DOHH2 (cell line): Measurements from ENCODE around the gene NSMCE1.
A peak's percentile ranks its signal among the peaks of the same experiment; 100 is the strongest.
"Not testable (repeated sequence)": the region's sequence is repeated elsewhere in the genome, so short reads cannot be mapped to it uniquely, and the experiment has no call there.

Experiments used
- H3F3A ChIP-seq: fragments of 200-600 bp; sonication (generic), shearing (Covaris generic); 2 replicates; pipeline ENCODE4 v1.6.0; 2016; ENCODE audit warnings: antibody characterized with exemption, mild to moderate bottlenecking; ENCODE audit not compliant: control insufficient read depth, insufficient read depth
- H3K27ac ChIP-seq: fragments of 200-600 bp; sonication (generic); 2 replicates; pipeline ENCODE4 v1.5.1; 2014; ENCODE audit warnings: low read depth, mild to moderate bottlenecking, low read length, moderate library complexity
- H3K27me3 ChIP-seq: fragments of 200-600 bp; sonication (generic); 2 replicates; pipeline ENCODE4 v1.6.1; 2014; ENCODE audit warnings: mild to moderate bottlenecking, low read length, mixed read lengths; ENCODE audit not compliant: control insufficient read depth
- H3K36me3 ChIP-seq: fragments of 200-600 bp; sonication (generic); 2 replicates; pipeline ENCODE4 v1.6.1; 2014; ENCODE audit warnings: mild to moderate bottlenecking, low read length, moderate library complexity, mixed read lengths; ENCODE audit not compliant: control insufficient read depth
- H3K4me1 ChIP-seq: fragments of 200-600 bp; sonication (generic); 2 replicates; pipeline ENCODE4 v1.6.1; 2014; ENCODE audit warnings: mild to moderate bottlenecking, low read length, mixed read lengths; ENCODE audit not compliant: control insufficient read depth
- H3K4me2 ChIP-seq: fragments of 200-600 bp; sonication (generic); 2 replicates; pipeline ENCODE4 v1.6.0; 2014; ENCODE audit warnings: mild to moderate bottlenecking, low read length, moderate library complexity
- H3K4me3 ChIP-seq: fragments of 200-600 bp; sonication (generic); 2 replicates; pipeline ENCODE4 v1.5.1; 2014; ENCODE audit warnings: mild to moderate bottlenecking, low read length, mixed read lengths
- H3K79me2 ChIP-seq: fragments of 200-600 bp; sonication (generic); 2 replicates; pipeline ENCODE4 v1.6.1; 2014; ENCODE audit warnings: mild to moderate bottlenecking, low read length, mixed read lengths; ENCODE audit not compliant: control insufficient read depth
- H3K9me2 ChIP-seq: fragments of 200-600 bp; sonication (generic); replicated peaks from 2 replicates; pipeline ENCODE4 v1.6.1; 2014; ENCODE audit warnings: mild to moderate bottlenecking, low read length, mixed read lengths; ENCODE audit not compliant: control insufficient read depth
- H3K9me3 ChIP-seq: fragments of 200-600 bp; sonication (generic); 2 replicates; pipeline ENCODE4 v1.6.1; 2014; ENCODE audit warnings: antibody characterized with exemption, low read length, mixed read lengths; ENCODE audit not compliant: control insufficient read depth, insufficient read depth
- H4K20me1 ChIP-seq: fragments of 200-600 bp; sonication (generic); 2 replicates; pipeline ENCODE4 v1.6.0; 2014; ENCODE audit warnings: low read depth, mild to moderate bottlenecking, antibody characterized with exemption, low read length, moderate library complexity; ENCODE audit not compliant: control insufficient read depth, insufficient read depth
- CTCF ChIP-seq: fragments of 200-600 bp; sonication (generic); IDR thresholded peaks from one replicate; pipeline ENCODE4 v1.5.1; 2014; ENCODE audit warnings: antibody characterized with exemption, mild to moderate bottlenecking, low read depth, low read length; ENCODE audit not compliant: poor library complexity, severe bottlenecking
- EZH2phosphoT487 ChIP-seq: fragments of 200-600 bp; sonication (generic); IDR thresholded peaks from 2 replicates; pipeline ENCODE4 v1.6.1; 2017; ENCODE audit warnings: borderline replicate concordance, mild to moderate bottlenecking, antibody characterized with exemption, low read length, moderate library complexity, mixed read lengths

NSMCE1 gene

GRCh38 chr16:27203507-27204311 lies 64.9 kb downstream of the NSMCE1 start, which contains the start of gene KDM8:
Gene KDM8, plus strand, starts transcription at chr16:27203526. Its CDS starts 6,598 bp downstream, at chr16:27210124.
- TF ChIP-seq CTCF, result no peak
- no peak for TF ChIP-seq EZH2phosphoT487
- Histone ChIP-seq H3K4me3 (peak within 1 kb of the TSS; percentile 98), H3K4me1 (peaks cover 61% of the 10 kb centered on the region), H3K36me3 (peaks cover 3% of the 10 kb centered on the region; the same call in 1 of the 2 replicates), H3K79me2 (peaks cover 12% of the 10 kb centered on the region), H3K4me2 (peak within 1 kb of the TSS; percentile 91), H3K9me3 (no peaks in the 10 kb centered on the region; the same call in 1 of the 2 replicates), H4K20me1 (no peaks in the 10 kb centered on the region), H3K27me3 (no peaks in the 10 kb centered on the region), H3K9me2 (no peaks in the 10 kb centered on the region), H3F3A (0 out of 2 replicates have a peak, but pooled peaks cover 2% of the 10 kb centered on the region), H3K27ac (peak within 1 kb of the TSS; percentile 87)

GRCh38 chr16:27202923-27203506 lies 65.6 kb downstream of the NSMCE1 start:
- H3K9me3 ChIP-seq, result no peaks in the 10 kb centered on the region; the same call in 1 of the 2 replicates
- H3F3A ChIP-seq, result 0 out of 2 replicates have a peak, but pooled peaks cover 2% of the 10 kb centered on the region
- peaks cover 12% of the 10 kb centered on the region for H3K79me2 ChIP-seq
- H3K9me2 ChIP-seq, result no peaks in the 10 kb centered on the region
- no peaks in the 10 kb centered on the region for H3K27me3 ChIP-seq
- peak overlapping the region; percentile 98 for H3K4me3 ChIP-seq
- peak overlapping the region; percentile 91 for H3K4me2 ChIP-seq
- peaks cover 3% of the 10 kb centered on the region; the same call in 1 of the 2 replicates for H3K36me3 ChIP-seq
- peaks cover 65% of the 10 kb centered on the region for H3K4me1 ChIP-seq
- no peaks in the 10 kb centered on the region for H4K20me1 ChIP-seq
- H3K27ac ChIP-seq, result peak overlapping the region; percentile 87
- TF ChIP-seq CTCF (no peak), EZH2phosphoT487 (no peak)

GRCh38 chr16:27200914-27201313 lies 67.7 kb downstream of the NSMCE1 start:
- not testable (repeated sequence) for H3F3A ChIP-seq, H3K4me3 ChIP-seq, H3K4me2 ChIP-seq, H3K36me3 ChIP-seq, H3K27me3 ChIP-seq, H3K27ac ChIP-seq, H3K9me3 ChIP-seq, H4K20me1 ChIP-seq, H3K9me2 ChIP-seq
- H3K4me1 ChIP-seq, result peaks cover 47% of the 10 kb centered on the region
- H3K79me2 ChIP-seq, result peaks cover 11% of the 10 kb centered on the region

- H3K9me3 ChIP-seq, result no peaks in the 10 kb centered on the region; the same call in 1 of the 2 replicates
- peaks cover 3% of the 10 kb centered on the region; the same call in 1 of the 2 replicates for H3K36me3 ChIP-seq
- peak overlapping the region; percentile 17; the same call in 1 of the 2 replicates for H3K27ac ChIP-seq
- H3K27me3 ChIP-seq, result no peaks in the 10 kb centered on the region
- TF ChIP-seq EZH2phosphoT487 (no peak), CTCF (no peak)
- no peak overlapping the region; the same call in 1 of the 2 replicates for H3K4me3 ChIP-seq
- no peaks in the 10 kb centered on the region for H4K20me1 ChIP-seq
- peak overlapping the region; percentile 17 for H3K4me2 ChIP-seq
- peaks cover 35% of the 10 kb centered on the region for H3K4me1 ChIP-seq
- no peaks in the 10 kb centered on the region for H3F3A ChIP-seq
- peaks cover 7% of the 10 kb centered on the region for H3K79me2 ChIP-seq
- H3K9me2 ChIP-seq, result no peaks in the 10 kb centered on the region
Measured at GRCh38 chr16:27199736-27200135, 68.8 kb downstream of the NSMCE1 start.
